ENCODE results near the gene ENC1. TPM values are rescaled to one million over a fixed set of nuclear protein-coding genes. Genes with fewer than 3 reads are reported as not detected.

ENC1 gene
- total RNA-seq, 4 donors from 2014 or later: 8.9 to 23.7 (median 13.1) TPM

GRCh38 chr5:74672215-74672877, 31.8 kb upstream of the ENC1 start:
- H3K4me1 ChIP-seq: peaks cover 14 to 18% (median 15%) of the 10 kb centered on the region in 4 donors
- TF ChIP-seq POLR2A (IDR thresholded peaks at IDR 0.05; ENCODE audit: low read depth) (no peak), EP300 (IDR thresholded peaks at IDR 0.05) (no peak), POLR2AphosphoS5 (IDR thresholded peaks at IDR 0.05) (no peak), CTCF (IDR thresholded peaks at IDR 0.05) (no peak)
- H3K36me3 ChIP-seq: no peaks in the 10 kb centered on the region
- intact Hi-C loops (cut with DNase I): loop anchor here (5.0 to 10.0 kb wide), 2 partner anchors 245 to 382 kb away; partner anchors contain the start of gene GCNT4
- H3K4me3 ChIP-seq: no peak overlapping the region
- H3K9me3 ChIP-seq: no peaks in the 10 kb centered on the region
- WGBS: 46% methylated on average over 5 of the region's 5 CpGs
- H3K27ac ChIP-seq (replicated peaks in 1 of 4): no peak overlapping the region
- no peaks in the 10 kb centered on the region for H3K27me3 ChIP-seq
- DNase-seq (ENCODE audit: extremely low spot score): no peak

GRCh38 chr5:74670396-74671038, 30.0 kb upstream of the ENC1 start:
- TF ChIP-seq POLR2AphosphoS5 (IDR thresholded peaks at IDR 0.05) (no peak), EP300 (IDR thresholded peaks at IDR 0.05) (no peak), CTCF (IDR thresholded peaks at IDR 0.05) (no peak)
- H3K4me3 ChIP-seq: no peak overlapping the region

GRCh38 chr5:74669821-74670220, 29.3 kb upstream of the ENC1 start:
- peaks cover 14 to 18% (median 15%) of the 10 kb centered on the region in 4 donors for H3K4me1 ChIP-seq
- no peak for TF ChIP-seq POLR2A (IDR thresholded peaks at IDR 0.05; ENCODE audit: low read depth)
- TF ChIP-seq EP300 (IDR thresholded peaks at IDR 0.05): no peak
- TF ChIP-seq CTCF (IDR thresholded peaks at IDR 0.05): no peak
- TF ChIP-seq POLR2AphosphoS5 (IDR thresholded peaks at IDR 0.05): no peak
- WGBS: 80% methylated on average over 2 of the region's 2 CpGs
- H3K9me3 ChIP-seq: no peaks in the 10 kb centered on the region
- H3K4me3 ChIP-seq: no peak overlapping the region
- intact Hi-C loops (cut with DNase I): loop anchor here (5.0 to 10.0 kb wide), 2 partner anchors 247 to 385 kb away; partner anchors contain the start of gene GCNT4
- no peak for DNase-seq (ENCODE audit: extremely low spot score)
- no peaks in the 10 kb centered on the region for H3K27me3 ChIP-seq
- no peak overlapping the region for H3K27ac ChIP-seq (replicated peaks in 1 of 4)
- H3K36me3 ChIP-seq: no peaks in the 10 kb centered on the region

More at GRCh38 chr5:74670396-74671038, 30.0 kb upstream of the ENC1 start:
- H3K4me1 ChIP-seq: peaks cover 14 to 18% (median 15%) of the 10 kb centered on the region in 4 donors
- no peaks in the 10 kb centered on the region for H3K36me3 ChIP-seq
- WGBS: 93% methylated on average over 8 of the region's 11 CpGs
- no peak overlapping the region for H3K27ac ChIP-seq (replicated peaks in 1 of 4)
- DNase-seq (ENCODE audit: extremely low spot score): no peak
- intact Hi-C loops (cut with DNase I): loop anchor here (5.0 to 10.0 kb wide), 2 partner anchors 247 to 384 kb away; partner anchors contain the start of gene GCNT4
- no peaks in the 10 kb centered on the region for H3K9me3 ChIP-seq
- no peaks in the 10 kb centered on the region for H3K27me3 ChIP-seq

- H3K4me3 ChIP-seq: no peak overlapping the region
- DNase-seq (ENCODE audit: extremely low spot score): no peak
- no peak overlapping the region for H3K27ac ChIP-seq (replicated peaks in 1 of 4)
- TF ChIP-seq CTCF (IDR thresholded peaks at IDR 0.05) (no peak), EP300 (IDR thresholded peaks at IDR 0.05) (no peak), POLR2A (IDR thresholded peaks at IDR 0.05; ENCODE audit: low read depth) (no peak), POLR2AphosphoS5 (IDR thresholded peaks at IDR 0.05) (no peak)
- H3K27me3 ChIP-seq: no peaks in the 10 kb centered on the region
- no peaks in the 10 kb centered on the region for H3K36me3 ChIP-seq
- H3K4me1 ChIP-seq: peaks cover 0 to 2% (median 1%) of the 10 kb centered on the region in 4 donors
- WGBS: 88% methylated on average over 4 of the region's 4 CpGs
- intact Hi-C loops (cut with DNase I): no loop called here
- H3K9me3 ChIP-seq: no peaks in the 10 kb centered on the region
Measured at GRCh38 chr5:74667396-74667795, 26.9 kb upstream of the ENC1 start.
